Body of pancreas (tissue), 4 donors: ENCODE data around the gene SBSN.

Experiments
- CTCF ChIP-seq, 7 experiments: fragments of 450-650 bp in 4 of 7; fragments of 200-600 bp in 3 of 7; sonication (generic) in 3 of 7; IDR thresholded peaks; one replicate each; pipeline ENCODE4 v1.5.1; 2016 to 2019; ENCODE audit warnings: antibody characterized with exemption in 7 of 7
- POLR2A ChIP-seq, 3 donors: fragments of 450-650 bp; IDR thresholded peaks; one replicate each; pipeline ENCODE4 v1.6.1; 2016; ENCODE audit warnings: antibody characterized with exemption in 3 of 3, mild to moderate bottlenecking in 2 of 3

- TF ChIP-seq CTCF (IDR thresholded peaks at IDR 0.05), result no peak
- no peak for TF ChIP-seq POLR2A (IDR thresholded peaks at IDR 0.05)
These were observed 45.0 kb downstream of the SBSN start for GRCh38 chr19:35483089-35483488.
